GOT3 (cell line): ENCODE results near the gene FHIT.

Experiments
- DNase-seq: peaks from one replicate; lab custom pipeline; 2025; ENCODE audit warnings: mixed read lengths; lab: John Stamatoyannopoulos, UW

Gene FHIT

GRCh38 chr3:60463685-60464084 lies 787.6 kb downstream of the FHIT start:
- no peak for DNase-seq

GRCh38 chr3:60461267-60461666 lies 790.0 kb downstream of the FHIT start:
- DNase-seq, result no peak

GRCh38 chr3:60456180-60456579 lies 795.1 kb downstream of the FHIT start:
- no peak for DNase-seq

GRCh38 chr3:60453326-60453725 lies 797.9 kb downstream of the FHIT start:
- DNase-seq, result no peak

DNA sequence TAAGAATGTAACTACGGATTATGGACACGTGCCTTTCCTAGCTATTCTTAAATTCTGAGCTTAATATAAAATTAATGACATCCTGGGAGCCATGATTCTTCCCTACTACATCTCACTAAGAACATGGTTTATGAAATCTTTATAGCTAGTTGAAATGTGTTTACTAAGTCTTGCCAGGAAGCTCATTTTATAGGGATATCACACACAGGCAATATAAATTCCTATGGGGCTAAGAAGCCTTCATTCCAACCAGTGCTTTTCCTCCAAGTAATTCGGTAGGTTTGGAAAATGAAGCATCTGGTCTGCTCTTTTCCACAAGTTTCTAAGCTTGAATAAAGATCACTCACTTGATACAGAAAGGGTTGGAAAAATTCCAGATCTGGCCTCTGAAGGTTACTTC lies 802.6 kb downstream of the FHIT start:
- no peak for DNase-seq

GRCh38 chr3:60445446-60445845 lies 805.8 kb downstream of the FHIT start:
- DNase-seq, result no peak

DNA sequence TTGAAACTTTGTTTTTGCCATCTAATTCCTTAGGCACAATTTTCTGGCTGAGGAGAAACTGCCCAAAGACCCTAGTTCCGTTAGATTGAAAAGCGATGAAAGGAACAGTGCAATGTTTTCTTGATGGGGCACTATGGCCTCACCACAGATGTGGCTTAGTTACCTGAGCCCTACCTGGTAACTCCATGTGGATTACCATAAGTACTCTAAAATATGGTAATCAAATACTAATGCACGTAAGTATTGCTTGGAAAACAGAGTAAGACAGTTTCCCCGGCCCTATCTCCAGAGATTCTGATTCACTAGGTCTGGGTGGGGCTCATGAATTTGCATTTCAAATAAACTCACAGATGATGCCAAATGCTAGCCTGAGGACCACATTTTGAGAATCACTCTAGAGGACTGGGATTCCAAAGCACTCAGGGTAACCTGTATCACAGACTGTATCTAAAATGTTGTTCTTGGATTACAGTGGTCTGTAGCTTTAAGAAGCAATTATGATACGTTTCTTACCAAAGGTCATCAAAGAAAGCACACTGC lies 806.3 kb downstream of the FHIT start:
- no peak for DNase-seq

GRCh38 chr3:60440869-60441268 lies 810.4 kb downstream of the FHIT start:
- DNase-seq, result no peak

GRCh38 chr3:60435941-60436650 lies 815.2 kb downstream of the FHIT start:
- DNase-seq, result no peak

DNA sequence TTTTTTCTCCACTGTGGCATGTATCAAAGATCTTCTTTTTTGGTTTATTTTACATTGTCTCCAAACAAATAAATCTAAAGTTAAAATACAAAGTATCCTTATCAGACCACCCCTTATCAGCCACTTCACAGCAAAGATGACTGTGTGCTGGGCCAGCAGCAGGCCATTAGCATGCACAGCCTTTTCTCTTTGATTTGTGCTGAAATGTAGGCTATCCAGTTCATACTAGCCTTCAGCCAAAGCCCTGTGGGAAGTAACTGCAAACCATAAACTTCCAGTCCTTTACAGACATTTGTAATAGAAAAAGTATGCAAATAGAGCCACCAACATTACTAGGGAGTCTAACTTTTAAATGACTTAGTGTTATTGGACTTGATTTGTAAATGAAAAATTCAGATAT lies 816.3 kb downstream of the FHIT start:
- DNase-seq, result no peak

DNA sequence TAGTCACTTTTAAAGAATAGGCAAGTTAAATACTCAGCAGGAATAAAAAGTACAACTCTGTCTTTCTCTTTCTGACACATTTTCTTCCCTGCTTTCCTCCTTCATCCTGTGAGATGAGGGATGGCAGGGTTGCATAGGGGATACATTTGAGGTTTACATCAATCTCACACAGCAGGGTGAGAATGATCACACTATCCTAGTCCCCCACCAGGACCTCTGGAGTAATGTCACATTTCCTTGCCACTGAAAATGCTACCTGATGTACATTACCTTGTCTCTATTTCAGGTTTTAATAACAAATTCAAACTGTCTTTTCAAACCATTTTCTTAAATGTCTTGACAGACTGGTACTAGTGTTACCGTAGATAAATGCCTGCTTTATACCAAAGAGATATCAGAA lies 816.9 kb downstream of the FHIT start:
- no peak for DNase-seq

DNA sequence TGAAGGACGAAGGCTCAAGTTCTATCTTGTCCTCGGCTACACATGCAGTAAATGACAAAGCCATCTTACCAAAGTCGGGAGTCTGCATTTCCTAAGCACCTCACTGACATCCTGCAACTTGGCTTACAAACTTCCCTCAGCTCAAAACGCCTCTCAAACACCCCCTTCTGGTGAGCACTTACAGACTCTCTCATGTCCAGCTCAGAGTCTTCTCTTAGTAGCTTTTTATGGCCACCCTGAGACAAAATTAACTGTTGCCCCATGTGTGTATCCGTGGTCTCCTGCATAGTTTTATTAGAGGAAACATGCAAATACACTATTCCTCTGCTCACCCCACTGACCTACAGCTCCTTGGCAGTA lies 819.7 kb downstream of the FHIT start:
- no peak for DNase-seq

DNA sequence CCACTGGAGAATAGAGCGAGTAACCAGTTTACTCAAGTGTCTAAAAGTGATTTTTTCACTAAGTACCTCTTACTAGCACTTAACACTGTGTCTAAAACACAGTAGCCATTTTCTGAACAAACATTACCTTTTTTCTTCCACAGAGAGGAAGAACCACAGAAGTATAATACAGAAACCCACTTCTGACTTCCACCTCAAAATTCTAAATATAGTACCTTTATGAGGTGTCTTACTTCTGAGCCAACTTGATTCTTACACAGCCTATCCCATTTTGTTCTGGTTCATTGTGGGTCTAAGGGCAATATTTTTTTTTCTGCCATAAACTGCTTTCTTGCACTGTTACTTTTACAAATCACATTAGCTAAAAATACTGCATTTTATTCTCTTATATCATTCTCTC lies 821.0 kb downstream of the FHIT start:
- DNase-seq, result no peak

- DNase-seq, result no peak
Measured at GRCh38 chr3:60427109-60427508, 824.1 kb downstream of the FHIT start.

GRCh38 chr3:60424942-60425341 lies 826.3 kb downstream of the FHIT start:
- DNase-seq, result no peak

DNA sequence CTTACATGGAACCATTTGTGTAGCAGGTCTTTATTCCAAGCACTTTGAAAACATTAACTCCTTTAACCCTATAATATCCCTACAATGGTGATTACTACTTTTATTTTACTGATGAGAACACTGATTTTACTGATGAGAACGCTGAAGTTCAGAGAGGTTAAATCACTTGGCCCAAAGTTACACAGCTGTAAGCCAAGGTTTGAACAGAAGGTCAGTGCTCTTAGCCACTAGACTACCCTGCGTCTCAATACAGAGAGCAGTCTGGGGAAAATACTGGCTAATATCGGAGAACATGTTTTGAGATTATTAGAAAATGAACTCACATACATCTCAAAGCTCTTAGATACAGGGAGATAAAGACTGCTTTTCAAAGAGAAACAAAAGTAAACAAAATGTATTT lies 827.2 kb downstream of the FHIT start:
- DNase-seq, result no peak

DNA sequence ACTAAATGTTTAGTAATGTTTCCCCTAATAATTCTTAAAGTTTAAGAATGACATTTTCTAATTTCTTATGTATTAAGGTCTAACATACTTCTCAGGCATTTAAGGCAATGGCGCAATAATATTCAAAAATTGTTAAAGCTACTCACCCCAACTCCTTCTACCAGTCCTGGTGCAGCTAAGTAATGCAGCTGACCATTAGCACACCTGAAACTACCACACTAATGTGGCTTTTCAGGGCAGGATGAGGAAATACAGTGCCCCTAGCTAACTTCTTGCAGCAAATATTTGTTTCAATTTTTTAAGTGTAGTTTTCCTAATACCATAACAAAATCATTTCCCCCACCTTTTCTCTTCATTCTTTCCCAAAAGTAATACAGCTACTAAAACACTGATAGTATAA lies 827.7 kb downstream of the FHIT start:
- DNase-seq, result no peak

DNA sequence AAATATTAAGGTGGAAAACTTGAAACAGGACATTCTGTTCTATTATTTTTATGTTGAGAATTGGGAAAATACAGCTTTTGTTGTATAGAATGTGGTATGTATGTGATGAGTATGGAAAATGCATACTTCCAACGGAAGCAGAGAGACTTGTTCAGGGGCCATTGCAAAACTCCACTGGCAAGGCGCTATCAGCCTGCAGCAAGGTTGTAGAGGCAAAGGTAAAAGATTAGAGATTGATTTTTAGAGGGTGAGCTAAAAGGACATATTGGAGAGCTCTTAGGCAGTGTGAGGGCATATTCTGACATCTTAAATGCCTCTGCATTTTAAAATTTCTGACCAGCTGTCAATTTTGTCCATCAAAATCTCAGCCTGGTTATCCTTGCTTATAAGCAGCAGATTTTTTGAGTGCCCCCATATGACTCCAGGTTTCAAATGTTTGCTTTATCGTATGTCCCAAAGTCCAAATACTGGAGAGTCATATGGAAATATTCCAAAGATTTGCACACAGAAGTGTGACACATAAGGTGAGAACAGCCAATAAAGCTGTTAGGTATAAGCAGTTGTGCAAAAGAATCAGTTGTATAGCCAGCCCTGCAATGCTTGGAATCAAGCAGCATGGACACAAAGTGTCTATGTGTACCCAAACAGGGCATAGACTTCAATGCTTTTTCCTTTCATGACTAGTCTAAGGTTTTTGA lies 829.4 kb downstream of the FHIT start:
- no peak for DNase-seq

- no peak for DNase-seq
Measured at GRCh38 chr3:60417576-60417975, 833.7 kb downstream of the FHIT start.

DNA sequence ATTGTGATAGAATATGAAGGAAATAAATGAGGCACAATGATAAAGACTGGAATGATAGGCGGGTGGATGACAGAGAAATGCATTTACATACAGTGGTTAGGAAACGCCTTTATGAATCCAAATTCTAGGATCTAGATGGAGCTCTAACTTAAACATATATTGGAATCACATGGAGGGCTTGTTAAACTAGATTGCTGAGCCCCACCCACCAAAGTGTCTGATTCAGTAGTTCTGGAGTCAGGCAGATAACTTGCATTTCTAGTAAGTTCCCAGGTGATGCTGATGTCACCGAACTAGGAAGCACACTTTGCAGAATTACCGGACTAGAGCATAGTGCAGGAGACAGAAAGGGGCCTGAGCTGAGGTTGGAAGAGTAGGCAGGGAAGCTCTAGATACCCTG lies 837.2 kb downstream of the FHIT start:
- no peak for DNase-seq

DNA sequence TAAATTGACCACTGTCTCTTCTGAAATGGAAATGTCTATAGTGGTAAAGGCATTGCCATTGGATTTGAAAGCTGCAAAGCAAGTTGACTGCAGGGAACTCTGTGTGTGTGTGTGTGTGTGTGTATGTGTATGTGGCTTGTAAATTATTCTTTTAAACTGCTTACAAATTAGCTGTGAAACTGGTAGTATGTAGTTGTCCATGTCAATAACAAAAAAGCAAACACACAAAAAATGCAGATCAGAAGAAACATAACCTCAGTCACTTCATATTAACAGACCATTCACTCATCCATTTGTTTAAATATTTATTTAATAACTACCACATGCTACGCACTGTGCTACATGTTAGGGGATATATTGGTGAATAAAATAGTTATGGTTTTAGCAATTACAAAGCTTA lies 837.7 kb downstream of the FHIT start:
- no peak for DNase-seq

DNA sequence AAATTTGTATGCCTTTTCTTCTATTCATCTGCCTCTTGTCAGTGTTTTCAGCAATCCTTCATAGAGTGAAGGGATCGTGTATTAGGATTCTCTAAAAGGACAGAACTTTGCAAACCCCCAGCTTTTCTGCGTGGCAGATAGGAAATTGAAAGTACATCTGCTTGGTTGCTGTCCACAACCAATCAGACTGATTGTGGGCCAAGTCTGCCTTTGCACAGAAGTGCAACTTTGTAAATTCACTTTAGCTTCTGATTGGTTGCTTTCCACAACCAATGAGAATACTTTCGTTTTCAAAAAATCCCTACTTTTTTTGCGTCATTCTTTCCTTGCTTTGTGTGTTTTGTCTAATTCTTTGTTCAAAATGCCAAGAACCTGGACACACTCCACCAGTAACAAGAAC lies 847.4 kb downstream of the FHIT start:
- DNase-seq, result no peak

GRCh38 chr3:60402931-60403330 lies 848.3 kb downstream of the FHIT start:
- no peak for DNase-seq
